ENCODE measurements around the gene ZBTB37.
"Not testable (repeated sequence)": the region's sequence is repeated elsewhere in the genome, so short reads cannot be mapped to it uniquely, and the experiment has no call there.

ZBTB37 gene

DNA sequence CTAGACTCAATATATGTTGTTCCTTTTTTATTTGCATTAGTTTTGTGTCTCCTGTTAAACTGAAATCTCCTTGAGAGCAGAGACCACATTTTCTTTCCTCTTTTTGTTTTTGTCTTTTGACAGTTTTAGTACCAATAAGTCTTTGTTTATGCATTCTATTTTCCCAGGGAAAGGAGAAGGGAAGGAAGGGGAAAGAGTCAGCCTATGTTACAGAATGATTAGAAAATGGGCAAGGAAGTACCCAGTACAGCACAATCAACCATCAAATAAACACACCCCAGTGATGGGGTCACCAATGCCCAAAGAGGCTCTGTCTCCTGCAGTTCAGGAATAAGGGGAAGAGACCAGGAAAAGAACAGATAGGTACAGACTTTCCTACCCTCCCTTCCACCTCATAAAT is 10.1 kb downstream of the ZBTB37 start:
- no peak overlapping the region for H3K27ac ChIP-seq
- TF ChIP-seq, protein P1, sequence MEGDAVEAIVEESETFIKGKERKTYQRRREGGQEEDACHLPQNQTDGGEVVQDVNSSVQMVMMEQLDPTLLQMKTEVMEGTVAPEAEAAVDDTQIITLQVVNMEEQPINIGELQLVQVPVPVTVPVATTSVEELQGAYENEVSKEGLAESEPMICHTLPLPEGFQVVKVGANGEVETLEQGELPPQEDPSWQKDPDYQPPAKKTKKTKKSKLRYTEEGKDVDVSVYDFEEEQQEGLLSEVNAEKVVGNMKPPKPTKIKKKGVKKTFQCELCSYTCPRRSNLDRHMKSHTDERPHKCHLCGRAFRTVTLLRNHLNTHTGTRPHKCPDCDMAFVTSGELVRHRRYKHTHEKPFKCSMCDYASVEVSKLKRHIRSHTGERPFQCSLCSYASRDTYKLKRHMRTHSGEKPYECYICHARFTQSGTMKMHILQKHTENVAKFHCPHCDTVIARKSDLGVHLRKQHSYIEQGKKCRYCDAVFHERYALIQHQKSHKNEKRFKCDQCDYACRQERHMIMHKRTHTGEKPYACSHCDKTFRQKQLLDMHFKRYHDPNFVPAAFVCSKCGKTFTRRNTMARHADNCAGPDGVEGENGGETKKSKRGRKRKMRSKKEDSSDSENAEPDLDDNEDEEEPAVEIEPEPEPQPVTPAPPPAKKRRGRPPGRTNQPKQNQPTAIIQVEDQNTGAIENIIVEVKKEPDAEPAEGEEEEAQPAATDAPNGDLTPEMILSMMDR (conservative IDR thresholded peaks at IDR 0.05): no peak
- no peak for TF ChIP-seq ZFX (IDR thresholded peaks at IDR 0.05)

DNA sequence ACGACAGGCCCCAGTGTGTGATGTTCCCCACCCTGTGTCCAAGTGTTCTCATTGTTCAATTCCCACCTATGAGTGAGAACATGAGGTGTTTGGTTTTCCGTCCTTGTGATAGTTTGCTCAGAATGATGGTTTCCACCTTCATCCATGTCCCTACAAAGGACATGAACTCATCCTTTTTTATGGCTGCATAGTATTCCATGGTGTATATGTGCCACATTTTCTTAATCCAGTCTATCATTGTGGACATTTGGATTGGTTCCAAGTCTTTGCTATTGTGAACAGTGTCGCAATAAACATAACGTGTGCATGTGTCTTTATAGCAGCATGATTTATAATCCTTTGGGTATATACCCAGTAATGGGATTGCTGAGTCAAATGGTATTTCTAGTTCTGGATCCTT is 12.9 kb downstream of the ZBTB37 start:
- not testable (repeated sequence) for H3K27ac ChIP-seq

DNA sequence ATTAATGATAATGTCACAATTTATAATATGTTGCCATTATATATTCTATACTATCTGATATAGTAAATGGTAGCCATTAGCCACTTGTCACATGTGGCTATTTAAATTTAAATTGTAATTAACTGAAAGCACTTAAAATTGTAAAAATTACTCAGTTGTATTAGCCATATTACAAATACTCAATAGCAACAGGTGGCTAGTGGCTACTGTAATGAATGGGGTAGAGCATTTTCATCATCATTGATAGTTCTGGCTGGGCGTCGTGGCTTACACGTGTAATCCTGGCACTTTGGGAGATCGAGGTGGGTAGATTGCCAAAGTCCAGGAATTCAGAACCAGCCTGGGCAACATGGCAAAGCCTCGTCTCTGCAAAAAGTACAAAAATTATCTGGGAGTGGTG is 16.5 kb downstream of the ZBTB37 start:
- no peak for TF ChIP-seq ZFX (IDR thresholded peaks at IDR 0.05)
- TF ChIP-seq, protein P1 (conservative IDR thresholded peaks at IDR 0.05): no peak
- H3K27ac ChIP-seq: no peak overlapping the region

DNA sequence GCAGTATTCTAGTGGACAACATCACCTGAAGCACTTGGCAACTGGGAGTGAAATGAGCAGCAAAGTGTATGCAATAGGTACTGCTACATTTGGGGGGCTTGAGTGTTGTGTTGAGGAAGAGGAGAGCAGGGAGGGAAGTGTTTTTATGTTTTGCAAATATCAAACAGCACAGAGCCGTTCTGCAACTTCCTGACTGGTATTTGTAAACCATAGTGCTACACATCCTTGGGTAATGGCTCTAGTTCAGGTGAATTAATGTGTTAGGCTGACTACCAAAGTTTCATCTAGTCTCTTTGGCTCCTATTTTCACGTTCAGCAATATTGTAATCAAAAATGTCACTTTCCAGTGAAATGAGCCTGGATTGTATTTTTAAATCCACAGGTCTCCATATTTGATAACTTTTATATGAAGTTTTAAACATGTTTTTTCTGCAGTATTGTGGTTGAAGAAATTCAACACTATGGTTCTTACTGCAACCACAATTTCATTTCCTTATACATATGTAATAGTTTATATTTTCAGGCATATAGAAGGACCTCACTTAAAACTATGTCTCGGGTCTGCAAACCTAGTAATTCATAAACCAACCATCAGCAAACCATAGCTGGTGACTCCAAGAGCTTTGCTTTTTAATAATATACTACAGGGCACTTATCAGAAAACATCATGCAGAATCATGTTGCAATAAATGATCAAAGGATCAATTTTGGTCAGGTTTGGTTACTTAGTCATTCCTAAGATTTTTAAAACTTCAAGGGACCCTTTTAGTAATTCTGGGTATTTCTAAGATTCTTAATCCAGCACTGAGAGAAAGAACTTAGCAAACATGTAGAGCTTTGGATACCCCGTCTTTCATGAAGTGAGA is 18.8 kb downstream of the ZBTB37 start:
- TF ChIP-seq, protein P1 (conservative IDR thresholded peaks at IDR 0.05): no peak
- no peak overlapping the region for H3K27ac ChIP-seq

DNA sequence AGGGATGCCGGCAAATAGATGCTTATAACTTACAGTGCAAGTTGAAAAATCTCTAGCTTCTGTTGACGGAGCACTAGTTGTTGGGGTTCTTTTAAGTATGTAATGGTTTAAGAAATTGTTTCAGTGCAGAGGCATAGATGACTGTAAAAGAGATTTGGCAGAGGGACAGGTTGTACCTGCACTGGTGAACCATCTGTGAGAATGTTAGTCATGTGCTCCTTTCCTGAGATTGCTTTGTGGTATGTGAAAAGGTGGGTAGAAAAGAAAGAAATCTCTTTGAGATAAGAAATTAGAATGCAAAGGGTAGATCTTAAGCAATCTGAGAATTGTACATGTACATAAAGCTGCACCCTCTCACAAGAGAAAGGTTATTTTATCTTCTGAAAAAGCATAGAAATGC is 19.4 kb downstream of the ZBTB37 start:
- H3K27ac ChIP-seq: no peak overlapping the region
- no peak for TF ChIP-seq ZFX (IDR thresholded peaks at IDR 0.05)
- TF ChIP-seq, protein P1 (conservative IDR thresholded peaks at IDR 0.05): no peak

DNA sequence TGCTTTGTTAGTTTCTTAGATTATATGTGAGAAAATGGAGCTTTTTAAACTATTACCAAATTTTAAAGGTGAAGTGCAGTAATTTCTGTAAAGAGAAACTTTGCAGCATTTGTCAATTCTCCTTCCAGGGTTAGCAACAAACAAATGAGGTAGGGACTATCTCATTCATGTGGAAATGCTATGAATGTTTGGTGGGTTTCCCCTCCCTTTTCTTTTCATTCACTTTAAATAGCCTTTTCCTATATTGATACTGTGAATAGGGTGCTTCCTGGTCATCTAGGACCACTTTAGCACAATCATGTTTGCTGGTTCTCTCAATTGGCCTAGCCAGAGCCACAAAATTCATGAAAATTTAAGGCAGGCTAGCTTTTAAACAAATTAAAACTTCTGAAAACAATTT is 20.6 kb downstream of the ZBTB37 start:
- TF ChIP-seq, protein P1 (conservative IDR thresholded peaks at IDR 0.05): no peak
- no peak for TF ChIP-seq ZFX (IDR thresholded peaks at IDR 0.05)
- H3K27ac ChIP-seq: no peak overlapping the region

DNA sequence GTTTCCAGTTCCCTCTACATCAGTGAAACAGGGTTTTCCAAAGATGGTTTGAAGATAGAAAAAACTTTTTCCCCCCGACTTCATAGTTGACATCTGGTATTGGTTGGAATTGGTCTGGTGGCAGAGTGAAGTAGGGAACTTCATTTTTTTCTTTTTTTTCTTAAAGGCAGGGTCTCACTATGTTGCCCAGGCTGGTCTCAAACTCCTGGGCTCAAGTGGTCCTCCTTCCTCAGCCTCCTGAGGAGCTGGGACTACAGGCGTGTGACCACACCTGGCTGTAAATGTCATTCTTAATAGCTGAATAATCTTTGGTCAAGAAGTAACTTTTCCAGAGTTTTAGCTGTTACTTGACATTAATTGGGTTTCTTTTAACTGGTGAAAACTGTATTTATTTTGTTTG is 21.7 kb downstream of the ZBTB37 start:
- TF ChIP-seq, protein P1 (conservative IDR thresholded peaks at IDR 0.05): no peak
- no peak for TF ChIP-seq ZFX (IDR thresholded peaks at IDR 0.05)

DNA sequence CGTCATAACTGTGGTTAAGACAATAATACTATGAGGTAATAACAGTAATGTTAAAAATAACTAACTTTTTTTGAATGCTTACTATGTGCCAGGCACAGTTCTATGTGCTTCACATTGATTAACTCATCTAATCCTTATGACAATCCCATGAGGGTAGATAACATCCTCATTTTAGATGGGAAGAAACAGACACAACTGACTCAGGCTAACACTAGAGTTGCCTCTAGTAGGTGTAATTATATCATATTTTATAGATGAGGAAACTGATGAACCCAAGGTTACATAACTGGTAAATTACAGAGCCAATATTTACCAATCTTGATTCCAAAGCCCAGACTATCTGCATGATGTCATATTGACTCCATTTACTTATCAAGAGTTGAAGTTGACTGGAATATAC is 25.4 kb downstream of the ZBTB37 start:
- no peak for TF ChIP-seq ZFX (IDR thresholded peaks at IDR 0.05)
- TF ChIP-seq, protein P1 (conservative IDR thresholded peaks at IDR 0.05): no peak
- no peak overlapping the region for H3K27ac ChIP-seq

More for the DNA sequence above, 21.7 kb downstream of the ZBTB37 start:
- H3K27ac ChIP-seq: no peak overlapping the region

Measured in C4-2B (cell line).